GM15510 (cell line): ENCODE data around the gene DCAF7.

Source experiments
- POLR2A ChIP-seq: IDR thresholded peaks from 3 replicates; pipeline ENCODE4 v1.6.1; 2011; ENCODE audit warnings: borderline replicate concordance; ENCODE audit not compliant: insufficient read length; ENCODE audit errors: extremely low read depth

The DCAF7 gene

DNA sequence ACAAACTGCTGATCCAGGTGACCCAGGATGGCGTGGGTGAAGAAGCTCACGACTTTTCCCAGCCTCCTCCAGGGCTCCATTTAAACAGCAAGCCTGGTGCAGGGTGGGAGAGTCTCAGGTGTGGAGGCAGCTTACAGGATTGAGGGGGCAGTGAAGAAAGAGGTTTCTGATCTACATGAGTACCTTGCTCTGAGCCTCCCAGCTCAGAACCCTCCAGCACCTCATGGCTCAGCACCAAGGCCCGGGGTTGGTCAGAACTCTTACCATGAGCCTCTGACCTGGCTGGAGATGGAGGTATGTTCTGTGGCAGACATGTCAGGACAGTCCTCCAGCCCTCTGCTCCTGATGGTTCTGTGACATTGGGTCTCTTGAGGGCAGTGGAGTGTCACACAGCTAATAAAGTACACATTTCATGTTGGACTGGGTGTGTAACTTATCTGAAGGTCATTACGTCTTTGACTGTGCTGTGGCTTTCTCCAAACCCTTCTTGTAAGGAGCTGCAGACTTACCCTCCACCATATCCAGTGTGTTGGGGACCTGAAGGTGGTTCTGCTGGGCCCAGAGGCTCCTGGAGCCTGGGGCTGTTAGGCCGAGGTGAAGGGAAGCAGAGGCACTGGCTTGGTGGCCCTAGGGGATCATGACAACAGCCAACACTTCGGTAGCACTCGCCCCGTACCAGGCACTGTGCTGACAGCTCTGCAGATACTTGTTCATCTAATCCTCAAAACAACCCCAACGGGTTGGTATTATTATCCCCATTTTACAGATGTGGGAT is 3.8 kb upstream of the DCAF7 start:
- no peak for TF ChIP-seq POLR2A

DNA sequence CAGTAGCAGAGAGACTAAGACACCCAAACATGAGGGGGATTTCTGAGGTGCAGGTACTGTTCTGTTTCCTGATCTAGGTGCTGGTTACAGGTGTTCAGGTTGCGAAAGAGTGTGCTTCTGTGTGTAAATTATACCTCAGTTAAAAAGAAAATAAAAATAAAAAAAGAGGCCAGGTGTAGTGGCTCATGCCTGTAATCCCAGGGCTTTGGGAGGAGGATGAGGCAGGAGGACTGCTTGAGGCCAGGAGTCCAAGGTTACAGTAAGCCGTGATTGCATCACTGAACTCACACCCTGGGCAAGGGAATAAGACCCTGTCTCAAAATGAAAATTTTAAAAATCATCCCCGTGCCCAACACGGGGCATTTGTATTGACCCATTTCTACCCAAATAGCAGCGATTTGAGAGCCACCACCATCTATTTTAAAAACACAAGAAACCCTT is 3.2 kb upstream of the DCAF7 start:
- TF ChIP-seq POLR2A, result no peak

DNA sequence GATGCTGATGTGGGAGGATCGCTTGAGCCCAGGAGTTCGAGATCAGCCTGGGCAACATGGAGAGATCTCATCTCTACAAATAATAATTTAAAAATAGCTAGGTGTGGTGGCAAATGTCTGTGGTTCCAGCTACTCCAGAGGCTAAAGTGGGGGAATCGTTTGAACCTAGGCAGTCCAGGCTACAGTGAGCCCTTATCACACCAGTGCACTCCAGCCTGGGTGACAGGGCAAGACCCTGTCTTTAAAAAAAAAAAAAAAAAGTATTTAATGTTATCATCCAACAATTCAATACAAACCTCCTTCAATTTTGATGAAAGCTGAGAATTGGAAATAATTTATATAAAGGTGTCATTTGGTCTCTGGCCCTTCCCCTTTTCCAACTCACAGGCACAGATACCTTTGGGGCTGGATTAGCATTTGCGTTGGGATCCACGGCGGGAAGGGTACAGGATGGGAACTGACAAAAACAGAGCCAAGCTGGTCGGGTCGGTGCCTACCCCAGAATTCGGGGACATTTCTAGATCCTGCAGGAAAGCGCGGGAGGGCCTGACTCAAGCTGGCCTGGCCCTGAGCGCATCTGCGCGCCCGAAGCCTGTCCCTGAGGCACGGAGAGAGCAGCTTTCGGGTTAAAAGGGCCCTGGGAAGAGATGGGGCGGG is 860 bp upstream of the DCAF7 start:
- no peak for TF ChIP-seq POLR2A

DNA sequence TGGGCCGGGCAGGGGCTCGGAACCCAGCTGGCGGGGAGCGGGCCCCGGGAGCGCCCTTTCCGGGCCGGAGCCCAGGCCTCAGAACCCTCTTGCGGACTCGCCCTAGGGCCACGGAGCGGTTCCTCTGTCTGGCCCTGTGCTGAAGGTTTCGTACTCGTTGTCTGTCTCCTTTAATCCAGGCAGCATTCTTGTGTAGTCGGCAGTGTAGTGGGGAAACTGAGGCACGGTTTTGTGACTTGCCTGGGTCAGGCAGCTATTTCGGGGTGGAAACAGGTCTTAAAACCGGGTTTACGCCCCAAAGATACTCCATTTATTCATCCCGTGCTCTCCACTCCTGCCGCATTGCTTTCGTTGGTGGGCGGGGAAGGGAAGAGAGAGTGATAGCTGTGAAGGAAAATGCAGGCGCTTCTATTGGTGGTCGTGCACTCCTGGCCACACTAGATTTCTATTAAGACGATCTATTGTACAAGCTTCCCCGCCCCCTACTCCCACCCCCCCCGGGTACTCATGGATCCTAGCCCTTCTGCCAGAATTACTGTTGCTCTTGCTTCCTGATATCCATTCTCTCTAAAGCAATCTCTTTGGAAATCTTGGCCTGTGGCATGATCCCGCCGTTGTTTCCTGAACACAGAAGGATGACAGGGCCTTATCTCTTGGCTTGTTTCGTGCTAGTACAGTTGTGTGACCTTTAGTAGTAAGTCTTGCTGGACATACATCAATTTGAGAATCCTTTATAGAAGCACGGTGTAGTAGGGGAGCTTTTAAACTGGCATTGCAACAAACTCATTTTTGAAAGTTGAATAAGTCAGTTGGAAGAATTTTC is 751 bp downstream of the DCAF7 start:
- no peak for TF ChIP-seq POLR2A

DNA sequence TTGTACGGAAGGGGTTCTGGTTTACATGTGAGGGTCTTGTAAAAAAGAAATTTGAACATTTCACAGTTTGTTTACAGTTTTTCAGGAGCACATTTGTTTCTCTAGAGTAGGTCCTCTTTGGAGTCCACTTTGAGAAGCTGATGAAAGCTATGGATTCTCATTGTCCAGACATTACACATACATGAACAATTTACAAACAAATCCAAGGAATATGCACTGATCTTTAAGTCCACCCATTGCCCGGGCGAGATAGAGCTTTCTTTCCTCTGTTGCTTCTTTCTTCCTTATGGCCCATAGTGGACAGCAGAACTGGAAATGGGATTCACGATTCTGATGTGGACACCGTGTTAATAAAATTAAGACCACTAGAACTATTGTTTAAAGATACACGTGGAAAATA is 1.9 kb downstream of the DCAF7 start:
- TF ChIP-seq POLR2A, result no peak

DNA sequence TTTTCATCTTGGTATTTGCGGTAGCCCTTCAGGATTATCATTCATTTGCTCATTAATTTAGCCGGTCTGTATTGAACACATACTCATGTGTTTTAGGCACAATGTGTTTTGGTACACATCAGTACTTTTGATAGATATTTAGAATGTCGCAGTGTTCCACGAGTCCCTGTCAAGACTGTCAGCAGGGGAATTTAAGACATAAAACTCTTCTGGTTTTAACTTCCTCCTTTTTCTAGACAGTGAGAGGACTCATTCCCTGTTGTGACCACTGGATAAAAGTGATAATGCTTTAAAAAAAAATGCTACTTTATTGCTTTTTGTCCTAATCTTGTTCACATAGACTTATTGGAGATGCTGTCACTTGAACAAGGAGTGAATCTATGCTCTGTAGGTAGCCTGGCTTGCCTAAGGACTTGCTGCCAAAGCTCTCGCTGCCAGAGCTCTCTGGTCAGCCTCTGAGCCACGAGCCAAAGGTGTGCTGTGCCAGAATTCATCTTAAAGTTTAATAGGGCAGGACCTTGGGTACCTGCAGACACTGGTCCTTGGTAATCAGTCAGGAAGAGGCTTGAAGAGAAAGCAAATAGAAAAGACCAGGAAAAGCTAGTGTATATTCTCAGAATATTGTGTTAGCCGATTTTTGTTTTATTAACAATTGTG is 5.4 kb downstream of the DCAF7 start:
- no peak for TF ChIP-seq POLR2A

DNA sequence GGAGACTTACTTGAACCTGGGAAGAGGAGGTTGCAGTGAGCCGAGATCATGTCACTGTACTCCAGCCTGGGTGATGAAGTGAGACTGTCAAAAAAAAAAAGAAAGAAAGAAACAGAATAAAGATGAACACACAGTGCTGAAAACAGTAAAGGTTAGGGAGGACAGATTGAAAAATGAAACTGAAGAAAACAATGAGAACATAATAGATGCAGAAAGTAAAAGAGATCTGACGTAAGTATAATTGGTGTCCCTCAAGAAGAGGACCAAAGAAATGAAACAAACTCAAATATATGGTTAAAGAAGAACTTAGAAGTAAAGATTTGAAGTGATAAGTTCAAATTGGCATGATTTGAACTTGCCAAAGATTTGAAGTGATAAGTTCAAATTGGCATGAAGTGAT is 7.1 kb downstream of the DCAF7 start:
- TF ChIP-seq POLR2A, result no peak

DNA sequence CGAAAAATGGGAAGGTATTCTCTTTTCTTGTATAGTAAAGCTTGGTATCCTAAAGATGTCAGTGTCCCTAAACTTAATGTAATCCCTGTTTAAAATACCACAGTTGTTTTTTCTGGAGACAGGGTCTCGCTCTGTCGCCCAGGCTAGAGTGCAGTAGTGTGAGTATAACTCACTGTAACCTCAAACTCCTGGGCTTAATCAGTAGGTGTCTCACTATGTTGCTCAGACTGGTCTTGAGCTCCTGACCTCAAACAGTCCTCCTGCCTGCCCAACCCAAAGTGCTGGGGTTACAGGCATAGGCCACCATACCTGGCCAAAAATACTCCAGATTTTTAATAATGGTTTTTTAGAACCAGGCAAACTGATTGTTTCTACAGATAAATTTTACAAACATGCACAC is 8.2 kb downstream of the DCAF7 start:
- no peak for TF ChIP-seq POLR2A

DNA sequence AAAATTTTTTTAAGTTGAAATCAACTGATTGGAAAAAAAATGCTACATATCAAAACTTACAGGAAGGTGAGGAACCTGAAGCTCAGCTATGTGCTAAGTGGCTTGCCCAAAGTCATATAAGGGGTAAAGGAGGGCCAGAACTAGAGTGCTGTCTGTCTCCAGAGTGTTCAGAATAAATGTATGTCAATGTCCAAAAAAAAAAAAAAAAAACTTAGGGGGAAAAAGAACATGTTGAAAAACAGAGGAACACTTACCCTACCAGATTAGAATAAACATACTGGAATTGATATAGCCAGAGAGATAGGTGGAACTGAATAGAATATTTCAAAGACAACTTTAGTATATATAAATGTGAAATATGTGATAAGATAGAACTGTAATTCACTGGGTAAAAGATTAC is 11.5 kb downstream of the DCAF7 start:
- no peak for TF ChIP-seq POLR2A

DNA sequence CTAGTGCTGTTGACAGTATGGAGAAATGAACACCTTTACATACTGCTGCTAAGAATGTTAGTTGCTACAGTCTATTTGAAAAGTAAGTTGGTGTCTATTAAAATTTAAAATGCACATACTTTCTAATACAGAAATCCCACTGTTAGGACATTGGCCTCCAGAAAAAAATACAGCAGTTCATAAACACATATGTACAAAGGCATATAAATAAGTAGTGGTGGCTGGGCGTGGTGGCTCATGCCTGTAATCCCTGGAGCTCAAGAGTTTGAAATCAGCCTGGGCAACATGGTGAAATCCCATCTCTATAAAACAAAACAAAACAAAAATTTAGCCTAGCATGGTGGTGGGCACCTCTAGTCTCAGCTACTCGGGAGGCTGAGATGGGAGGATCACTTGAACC is 13.1 kb downstream of the DCAF7 start:
- TF ChIP-seq POLR2A, result no peak

DNA sequence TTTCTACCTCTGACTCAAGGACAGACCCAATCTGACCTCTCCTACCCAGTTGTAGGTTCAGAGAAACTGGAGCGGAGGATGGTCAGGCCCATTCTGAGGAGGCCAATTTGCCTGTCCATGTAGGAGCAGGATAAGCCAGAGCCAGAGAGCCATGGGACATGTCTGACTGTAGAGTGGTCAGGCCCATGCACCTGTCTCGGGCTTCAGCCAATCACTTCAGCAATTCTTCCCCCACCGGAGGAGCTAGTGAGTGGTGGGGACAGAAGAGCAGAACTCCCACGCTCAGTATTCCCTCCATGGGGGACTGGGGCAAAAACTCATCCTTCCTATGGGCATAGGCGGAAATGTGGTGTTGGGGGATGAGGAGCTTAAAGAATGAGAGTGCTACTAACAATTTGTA is 14.3 kb downstream of the DCAF7 start:
- TF ChIP-seq POLR2A, result no peak

DNA sequence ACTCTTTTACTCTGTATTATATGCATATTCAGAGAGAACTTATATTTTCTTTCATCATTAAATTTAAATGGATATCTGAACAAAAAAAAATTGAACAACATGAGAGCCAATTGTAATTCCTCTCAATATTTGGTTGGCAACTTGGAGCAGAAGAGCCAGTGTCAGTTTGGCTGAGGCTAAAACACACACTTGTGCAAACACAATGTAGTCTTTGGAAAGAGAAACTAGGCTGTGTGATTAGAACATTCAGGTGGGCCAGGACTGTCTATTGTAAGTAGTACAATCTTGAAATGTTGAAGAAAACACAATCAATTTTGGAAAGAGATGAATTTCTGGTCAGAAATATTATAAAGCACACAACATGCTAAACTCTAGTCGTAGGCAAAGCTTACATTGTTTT is 17.0 kb downstream of the DCAF7 start:
- TF ChIP-seq POLR2A, result no peak

DNA sequence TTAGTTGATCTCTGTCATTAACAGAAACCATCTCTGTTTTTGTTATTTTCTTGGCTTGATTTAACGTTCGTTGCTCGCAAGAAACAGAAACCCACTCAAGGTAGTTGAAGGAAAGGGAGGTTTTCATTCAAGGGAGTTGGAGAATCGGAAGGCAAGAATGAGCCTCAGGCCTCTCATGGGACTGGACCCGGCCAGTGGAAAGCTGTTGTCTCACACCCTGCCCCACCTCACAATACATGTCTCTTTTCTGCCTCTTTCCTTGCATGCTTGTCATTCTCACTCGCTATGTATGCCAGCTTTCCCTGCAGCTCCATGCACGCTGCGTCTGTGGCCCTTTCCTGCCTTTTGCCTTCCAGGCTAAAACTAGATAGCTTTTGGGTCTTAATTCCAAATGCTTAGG is 18.3 kb downstream of the DCAF7 start:
- TF ChIP-seq POLR2A, result no peak

DNA sequence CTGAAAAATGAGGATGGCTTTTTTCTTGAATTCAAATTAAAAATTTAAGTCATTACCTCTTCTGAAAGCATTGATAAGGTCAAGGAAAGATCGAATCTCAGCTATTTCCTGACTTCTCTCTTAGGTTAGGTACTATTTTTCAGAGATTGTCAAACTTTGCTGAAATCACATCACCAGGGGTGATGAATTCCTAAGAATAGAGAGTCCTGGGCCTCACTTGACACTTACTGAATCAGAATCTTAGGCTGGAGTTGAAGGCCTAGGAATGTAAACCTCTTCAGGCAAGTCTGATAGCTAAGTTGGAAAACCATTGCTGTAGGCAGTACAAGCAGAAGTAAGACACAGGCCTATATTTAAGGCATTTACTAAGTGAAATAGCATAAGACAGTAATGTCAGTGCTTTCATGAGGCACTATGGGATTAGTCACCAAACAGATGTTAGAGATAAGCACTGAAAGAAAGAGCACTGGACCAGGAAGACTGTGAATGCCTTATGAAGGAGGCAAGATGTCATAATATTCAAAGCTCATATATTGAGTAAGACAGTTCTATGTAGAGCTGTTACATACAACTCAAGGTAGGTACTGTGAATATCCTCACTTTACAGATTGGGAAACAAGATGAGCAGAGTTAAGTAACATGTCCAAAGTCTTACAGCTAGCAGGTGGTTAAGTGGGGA is 21.5 kb downstream of the DCAF7 start:
- no peak for TF ChIP-seq POLR2A
